ENCODE results near the gene RGS7.

Gene RGS7

GRCh38 chr1:241217516-241217915 lies 139.5 kb downstream of the RGS7 start:
- no peak for DNase-seq
- Histone ChIP-seq H3K27me3 (ENCODE audit: insufficient read depth, low read length, poor library complexity) (no peaks in the 10 kb centered on the region), H3K56ac (ENCODE audit: low read length) (no peak overlapping the region), H3K9ac (ENCODE audit: low read length) (no peak overlapping the region), H3K4me2 (ENCODE audit: low read length) (no peak overlapping the region), H3K4me3 (ENCODE audit: low read length) (no peak overlapping the region), H3K18ac (ENCODE audit: low read length) (no peak overlapping the region), H2BK15ac (replicated peaks; ENCODE audit: low read depth) (no peak overlapping the region), H2BK5ac (ENCODE audit: low read length) (no peak overlapping the region), H3K79me2 (ENCODE audit: control insufficient read depth, insufficient read depth, low read length) (no peaks in the 10 kb centered on the region), H2AK5ac (ENCODE audit: low read length) (no peak overlapping the region), H3K4me1 (ENCODE audit: control insufficient read depth, low read depth, low read length) (no peaks in the 10 kb centered on the region), H3K4ac (ENCODE audit: low read depth, low read length) (no peak overlapping the region), H3K27ac (ENCODE audit: low read depth, low read length) (no peak overlapping the region), H3K23ac (ENCODE audit: low read length) (no peak overlapping the region), H3K79me1 (ENCODE audit: low read length) (no peaks in the 10 kb centered on the region), H4K8ac (ENCODE audit: low read depth, low read length) (no peak overlapping the region), H4K5ac (ENCODE audit: low read length) (no peak overlapping the region), H2BK120ac (ENCODE audit: low read depth, low read length) (no peak overlapping the region), H3K36me3 (ENCODE audit: control insufficient read depth, insufficient read depth, low read length) (no peaks in the 10 kb centered on the region)
- no CpG with 5 or more reads among the region's 2 CpGs for WGBS (ENCODE audit: extremely low coverage, insufficient coverage, low lambda C conversion rate)

- Histone ChIP-seq H2BK15ac (replicated peaks; ENCODE audit: low read depth) (no peak overlapping the region), H3K4ac (ENCODE audit: low read depth, low read length) (no peak overlapping the region), H3K4me1 (ENCODE audit: control insufficient read depth, low read depth, low read length) (no peaks in the 10 kb centered on the region), H2BK5ac (ENCODE audit: low read length) (no peak overlapping the region), H2BK120ac (ENCODE audit: low read depth, low read length) (no peak overlapping the region), H3K27ac (ENCODE audit: low read depth, low read length) (no peak overlapping the region), H3K79me2 (ENCODE audit: control insufficient read depth, insufficient read depth, low read length) (no peaks in the 10 kb centered on the region), H3K4me3 (ENCODE audit: low read length) (no peak overlapping the region), H3K56ac (ENCODE audit: low read length) (no peak overlapping the region), H3K27me3 (ENCODE audit: insufficient read depth, low read length, poor library complexity) (no peaks in the 10 kb centered on the region), H2AK5ac (ENCODE audit: low read length) (no peak overlapping the region), H3K4me2 (ENCODE audit: low read length) (no peak overlapping the region), H4K5ac (ENCODE audit: low read length) (no peak overlapping the region), H4K8ac (ENCODE audit: low read depth, low read length) (no peak overlapping the region), H3K36me3 (ENCODE audit: control insufficient read depth, insufficient read depth, low read length) (no peaks in the 10 kb centered on the region), H3K9ac (ENCODE audit: low read length) (no peak overlapping the region), H3K23ac (ENCODE audit: low read length) (no peak overlapping the region), H3K18ac (ENCODE audit: low read length) (no peak overlapping the region), H3K79me1 (ENCODE audit: low read length) (no peaks in the 10 kb centered on the region)
- WGBS (ENCODE audit: extremely low coverage, insufficient coverage, low lambda C conversion rate), result no CpG with 5 or more reads among the region's 9 CpGs
- no peak for DNase-seq
These were observed 141.3 kb downstream of the RGS7 start for GRCh38 chr1:241215683-241216082.

GRCh38 chr1:241215203-241215602 lies 141.8 kb downstream of the RGS7 start:
- Histone ChIP-seq H3K56ac (ENCODE audit: low read length) (no peak overlapping the region), H4K8ac (ENCODE audit: low read depth, low read length) (no peak overlapping the region), H2BK120ac (ENCODE audit: low read depth, low read length) (no peak overlapping the region), H3K79me1 (ENCODE audit: low read length) (no peaks in the 10 kb centered on the region), H3K4me3 (ENCODE audit: low read length) (no peak overlapping the region), H4K5ac (ENCODE audit: low read length) (no peak overlapping the region), H2BK15ac (replicated peaks; ENCODE audit: low read depth) (no peak overlapping the region), H3K18ac (ENCODE audit: low read length) (no peak overlapping the region), H3K27ac (ENCODE audit: low read depth, low read length) (no peak overlapping the region), H3K4ac (ENCODE audit: low read depth, low read length) (no peak overlapping the region), H3K4me1 (ENCODE audit: control insufficient read depth, low read depth, low read length) (no peaks in the 10 kb centered on the region), H3K23ac (ENCODE audit: low read length) (no peak overlapping the region), H3K36me3 (ENCODE audit: control insufficient read depth, insufficient read depth, low read length) (no peaks in the 10 kb centered on the region), H3K27me3 (ENCODE audit: insufficient read depth, low read length, poor library complexity) (no peaks in the 10 kb centered on the region), H3K9ac (ENCODE audit: low read length) (no peak overlapping the region), H2BK5ac (ENCODE audit: low read length) (no peak overlapping the region), H3K4me2 (ENCODE audit: low read length) (no peak overlapping the region), H2AK5ac (ENCODE audit: low read length) (no peak overlapping the region), H3K79me2 (ENCODE audit: control insufficient read depth, insufficient read depth, low read length) (no peaks in the 10 kb centered on the region)
- WGBS (ENCODE audit: extremely low coverage, insufficient coverage, low lambda C conversion rate), result no CpG with 5 or more reads among the region's 4 CpGs
- no peak for DNase-seq

GRCh38 chr1:241213139-241213538 lies 143.9 kb downstream of the RGS7 start:
- no peaks in the 10 kb centered on the region for H3K27me3 ChIP-seq (ENCODE audit: insufficient read depth, low read length, poor library complexity)
- no peak overlapping the region for H3K23ac ChIP-seq (ENCODE audit: low read length)
- H3K18ac ChIP-seq (ENCODE audit: low read length), result no peak overlapping the region
- H3K27ac ChIP-seq (ENCODE audit: low read depth, low read length), result no peak overlapping the region
- no peaks in the 10 kb centered on the region for H3K4me1 ChIP-seq (ENCODE audit: control insufficient read depth, low read depth, low read length)
- no peak overlapping the region for H3K4me3 ChIP-seq (ENCODE audit: low read length)
- no peaks in the 10 kb centered on the region for H3K79me2 ChIP-seq (ENCODE audit: control insufficient read depth, insufficient read depth, low read length)
- H3K79me1 ChIP-seq (ENCODE audit: low read length), result no peaks in the 10 kb centered on the region
- no peak overlapping the region for H2BK15ac ChIP-seq (replicated peaks; ENCODE audit: low read depth)
- H2BK120ac ChIP-seq (ENCODE audit: low read depth, low read length), result no peak overlapping the region
- no peak overlapping the region for H4K5ac ChIP-seq (ENCODE audit: low read length)
- WGBS (ENCODE audit: extremely low coverage, insufficient coverage, low lambda C conversion rate), result no CpG with 5 or more reads among the region's 8 CpGs
- H3K4ac ChIP-seq (ENCODE audit: low read depth, low read length), result no peak overlapping the region
- H3K36me3 ChIP-seq (ENCODE audit: control insufficient read depth, insufficient read depth, low read length), result no peaks in the 10 kb centered on the region
- no peak overlapping the region for H3K56ac ChIP-seq (ENCODE audit: low read length)
- no peak overlapping the region for H3K4me2 ChIP-seq (ENCODE audit: low read length)
- H4K8ac ChIP-seq (ENCODE audit: low read depth, low read length), result no peak overlapping the region
- H2BK5ac ChIP-seq (ENCODE audit: low read length), result no peak overlapping the region
- H3K9ac ChIP-seq (ENCODE audit: low read length), result no peak overlapping the region
- no peak for DNase-seq
- no peak overlapping the region for H2AK5ac ChIP-seq (ENCODE audit: low read length)

- no peak overlapping the region for H3K4me3 ChIP-seq (ENCODE audit: low read length)
- H3K23ac ChIP-seq (ENCODE audit: low read length), result no peak overlapping the region
- no peak overlapping the region for H2AK5ac ChIP-seq (ENCODE audit: low read length)
- H2BK120ac ChIP-seq (ENCODE audit: low read depth, low read length), result no peak overlapping the region
- no peak overlapping the region for H2BK15ac ChIP-seq (replicated peaks; ENCODE audit: low read depth)
- H3K79me1 ChIP-seq (ENCODE audit: low read length), result no peaks in the 10 kb centered on the region
- H3K27ac ChIP-seq (ENCODE audit: low read depth, low read length), result no peak overlapping the region
- no CpG with 5 or more reads among the region's 6 CpGs for WGBS (ENCODE audit: extremely low coverage, insufficient coverage, low lambda C conversion rate)
- H3K27me3 ChIP-seq (ENCODE audit: insufficient read depth, low read length, poor library complexity), result no peaks in the 10 kb centered on the region
- H3K56ac ChIP-seq (ENCODE audit: low read length), result no peak overlapping the region
- H3K9ac ChIP-seq (ENCODE audit: low read length), result no peak overlapping the region
- no peaks in the 10 kb centered on the region for H3K79me2 ChIP-seq (ENCODE audit: control insufficient read depth, insufficient read depth, low read length)
- H3K4me1 ChIP-seq (ENCODE audit: control insufficient read depth, low read depth, low read length), result no peaks in the 10 kb centered on the region
- H3K4me2 ChIP-seq (ENCODE audit: low read length), result no peak overlapping the region
- H3K18ac ChIP-seq (ENCODE audit: low read length), result no peak overlapping the region
- H3K36me3 ChIP-seq (ENCODE audit: control insufficient read depth, insufficient read depth, low read length), result no peaks in the 10 kb centered on the region
- no peak for DNase-seq
- no peak overlapping the region for H4K5ac ChIP-seq (ENCODE audit: low read length)
- no peak overlapping the region for H4K8ac ChIP-seq (ENCODE audit: low read depth, low read length)
- no peak overlapping the region for H3K4ac ChIP-seq (ENCODE audit: low read depth, low read length)
- no peak overlapping the region for H2BK5ac ChIP-seq (ENCODE audit: low read length)
These were observed 144.4 kb downstream of the RGS7 start for GRCh38 chr1:241212628-241213027.

GRCh38 chr1:241208910-241209379 lies 148.1 kb downstream of the RGS7 start:
- WGBS (ENCODE audit: extremely low coverage, insufficient coverage, low lambda C conversion rate), result no CpG with 5 or more reads among the region's 7 CpGs

More at GRCh38 chr1:241208910-241209379, 148.1 kb downstream of the RGS7 start:
- Histone ChIP-seq H3K27ac (ENCODE audit: low read depth, low read length) (no peak overlapping the region), H3K79me1 (ENCODE audit: low read length) (no peaks in the 10 kb centered on the region), H3K4ac (ENCODE audit: low read depth, low read length) (no peak overlapping the region), H2AK5ac (ENCODE audit: low read length) (no peak overlapping the region), H3K79me2 (ENCODE audit: control insufficient read depth, insufficient read depth, low read length) (no peaks in the 10 kb centered on the region), H3K4me1 (ENCODE audit: control insufficient read depth, low read depth, low read length) (no peaks in the 10 kb centered on the region), H2BK15ac (replicated peaks; ENCODE audit: low read depth) (no peak overlapping the region), H3K27me3 (ENCODE audit: insufficient read depth, low read length, poor library complexity) (no peaks in the 10 kb centered on the region), H2BK5ac (ENCODE audit: low read length) (no peak overlapping the region), H3K23ac (ENCODE audit: low read length) (no peak overlapping the region), H3K4me3 (ENCODE audit: low read length) (no peak overlapping the region), H3K56ac (ENCODE audit: low read length) (no peak overlapping the region), H3K18ac (ENCODE audit: low read length) (no peak overlapping the region), H3K4me2 (ENCODE audit: low read length) (no peak overlapping the region), H4K5ac (ENCODE audit: low read length) (no peak overlapping the region), H3K9ac (ENCODE audit: low read length) (no peak overlapping the region), H4K8ac (ENCODE audit: low read depth, low read length) (no peak overlapping the region), H2BK120ac (ENCODE audit: low read depth, low read length) (no peak overlapping the region), H3K36me3 (ENCODE audit: control insufficient read depth, insufficient read depth, low read length) (no peaks in the 10 kb centered on the region)
- DNase-seq, result no peak
